Left ventricle myocardium inferior (tissue), 1 donor: ENCODE results near the gene CERS4. TPM values are rescaled to one million over a fixed set of nuclear protein-coding genes. Genes with fewer than 3 reads are reported as not detected.

ENCODE experiments used
- DNase-seq: peaks from one replicate; pipeline ENCODE4 v3.0.0-alpha.2; 2020
- H3K27ac ChIP-seq: fragments of 200-600 bp; replicated peaks from 2 replicates; pipeline ENCODE4 v1.8.0; 2021
- H3K27me3 ChIP-seq: fragments of 200-600 bp; 2 replicates; pipeline ENCODE4 v1.8.0; 2021; ENCODE audit warnings: low read depth
- H3K36me3 ChIP-seq: fragments of 200-600 bp; 2 replicates; pipeline ENCODE4 v1.8.0; 2021
- H3K4me1 ChIP-seq: fragments of 200-600 bp; 2 replicates; pipeline ENCODE4 v1.8.0; 2021
- H3K4me3 ChIP-seq: fragments of 200-600 bp; 2 replicates; pipeline ENCODE4 v1.8.0; 2021; ENCODE audit warnings: mild to moderate bottlenecking, moderate library complexity
- H3K9me3 ChIP-seq: fragments of 200-600 bp; replicated peaks from 2 replicates; pipeline ENCODE4 v1.8.0; 2021
- intact Hi-C: fragments of 100-400 bp; cut with micrococcal nuclease; formaldehyde crosslinking; loops from one replicate; pipeline ENCODE4 v1.11.0; 2022
- total RNA-seq: library from RNA; stranded (reverse); fragmentation: NEBNext Ultra II Directional; extraction: Animal tissue kit (Norgen Biotek cat#: 25700); gene quantifications from one replicate; pipeline ENCODE4 v1.2.1, GENCODE V29; 2021
- TF ChIP-seq, protein P1 (sequence below): fragments of 200-600 bp; IDR thresholded peaks from 2 replicates; pipeline ENCODE4 v1.8.0; 2021; ENCODE audit warnings: antibody characterized with exemption, mild to moderate bottlenecking, borderline replicate concordance
- donor health status: DM: no; HTN: yes; CAD: no; lungs with severe emphysema.

Gene CERS4
- total RNA-seq, 1 donor from 2014 or later = 16.5 TPM

DNA sequence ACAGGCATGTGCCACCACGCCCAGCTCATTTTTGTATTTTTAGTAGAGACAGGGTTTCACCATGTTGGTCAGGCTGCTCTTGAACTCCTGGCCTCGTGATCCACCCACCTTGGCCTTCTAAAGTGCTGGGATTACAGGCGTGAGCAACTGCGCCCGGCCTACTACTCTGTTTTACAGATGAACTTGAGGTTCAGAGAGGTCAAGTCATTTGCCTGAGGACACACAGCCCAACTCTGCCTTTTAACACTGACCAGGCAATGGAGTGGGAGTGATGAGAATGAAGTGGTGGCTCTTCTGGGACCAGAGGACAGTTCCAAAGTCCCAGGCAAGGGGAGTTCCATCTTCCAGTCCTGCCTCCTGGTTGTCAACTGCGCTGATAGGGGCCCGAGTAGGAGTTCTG lies 41.4 kb downstream of the CERS4 start:
- no peak for DNase-seq
- Histone ChIP-seq H3K4me3 (no peak overlapping the region), H3K27me3 (no peaks in the 10 kb centered on the region), H3K36me3 (peaks cover 12% of the 10 kb centered on the region), H3K27ac (peak overlapping the region; percentile 78), H3K4me1 (peaks cover 25% of the 10 kb centered on the region), H3K9me3 (no peaks in the 10 kb centered on the region)
- intact Hi-C loops = no loop called here
- TF ChIP-seq, protein P1, sequence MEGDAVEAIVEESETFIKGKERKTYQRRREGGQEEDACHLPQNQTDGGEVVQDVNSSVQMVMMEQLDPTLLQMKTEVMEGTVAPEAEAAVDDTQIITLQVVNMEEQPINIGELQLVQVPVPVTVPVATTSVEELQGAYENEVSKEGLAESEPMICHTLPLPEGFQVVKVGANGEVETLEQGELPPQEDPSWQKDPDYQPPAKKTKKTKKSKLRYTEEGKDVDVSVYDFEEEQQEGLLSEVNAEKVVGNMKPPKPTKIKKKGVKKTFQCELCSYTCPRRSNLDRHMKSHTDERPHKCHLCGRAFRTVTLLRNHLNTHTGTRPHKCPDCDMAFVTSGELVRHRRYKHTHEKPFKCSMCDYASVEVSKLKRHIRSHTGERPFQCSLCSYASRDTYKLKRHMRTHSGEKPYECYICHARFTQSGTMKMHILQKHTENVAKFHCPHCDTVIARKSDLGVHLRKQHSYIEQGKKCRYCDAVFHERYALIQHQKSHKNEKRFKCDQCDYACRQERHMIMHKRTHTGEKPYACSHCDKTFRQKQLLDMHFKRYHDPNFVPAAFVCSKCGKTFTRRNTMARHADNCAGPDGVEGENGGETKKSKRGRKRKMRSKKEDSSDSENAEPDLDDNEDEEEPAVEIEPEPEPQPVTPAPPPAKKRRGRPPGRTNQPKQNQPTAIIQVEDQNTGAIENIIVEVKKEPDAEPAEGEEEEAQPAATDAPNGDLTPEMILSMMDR = no peak

DNA sequence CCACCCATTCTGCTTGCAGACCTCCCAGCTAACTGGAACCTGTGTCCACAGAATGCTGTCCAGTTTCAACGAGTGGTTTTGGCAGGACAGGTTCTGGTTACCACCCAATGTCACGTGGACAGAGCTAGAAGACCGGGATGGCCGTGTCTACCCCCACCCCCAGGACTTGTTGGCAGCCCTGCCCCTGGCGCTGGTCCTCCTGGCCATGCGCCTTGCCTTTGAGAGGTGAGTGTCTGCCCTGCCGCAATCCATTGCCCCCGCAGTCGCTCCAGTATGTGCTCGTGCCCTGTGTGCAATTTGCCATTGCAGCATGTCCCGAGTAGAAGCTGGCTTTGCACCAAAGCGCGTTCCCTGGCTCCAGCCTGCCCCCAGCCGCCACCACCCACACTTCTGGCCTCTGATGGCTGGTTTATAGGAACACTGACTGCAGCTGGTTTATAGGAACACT lies 41.9 kb downstream of the CERS4 start:
- Histone ChIP-seq H3K27me3 (no peaks in the 10 kb centered on the region), H3K36me3 (peaks cover 16% of the 10 kb centered on the region), H3K27ac (peak overlapping the region; percentile 78), H3K4me3 (no peak overlapping the region), H3K4me1 (peaks cover 25% of the 10 kb centered on the region), H3K9me3 (no peaks in the 10 kb centered on the region)
- TF ChIP-seq, protein P1 = peak; percentile 45
- peak; percentile 89 for DNase-seq
- intact Hi-C loops = no loop called here

DNA sequence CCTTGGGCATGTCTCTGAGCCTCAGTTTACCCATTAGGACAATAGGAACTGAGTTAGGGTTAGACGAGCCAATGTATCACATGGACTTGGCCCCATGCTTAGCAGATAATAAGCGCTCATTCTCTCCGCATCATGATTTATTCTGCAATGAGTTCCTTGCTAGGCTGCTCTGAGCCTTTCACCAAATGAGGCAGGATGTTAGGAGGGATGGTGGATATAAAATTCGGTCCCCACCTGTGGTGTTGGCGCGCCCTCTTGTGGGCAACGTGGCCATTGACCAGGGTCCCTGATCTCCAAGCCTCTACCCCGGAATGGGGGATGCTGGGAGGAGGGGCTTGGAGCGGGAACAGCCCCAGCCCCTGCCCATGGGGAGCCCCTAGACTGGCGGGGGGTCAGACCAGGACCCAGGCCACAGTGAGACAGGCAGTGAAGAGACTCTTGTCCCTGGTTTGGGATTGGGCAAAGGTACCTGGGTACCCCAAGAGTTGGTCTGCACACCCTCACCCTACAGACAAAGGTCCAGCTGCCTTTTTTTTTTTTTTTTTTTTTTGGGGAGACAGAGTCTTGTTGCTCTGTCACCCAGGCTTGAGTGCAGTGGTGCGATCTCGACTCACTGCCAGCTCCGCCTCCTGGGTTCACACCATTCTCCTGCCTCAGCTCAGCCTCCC lies 43.9 kb downstream of the CERS4 start:
- no peaks in the 10 kb centered on the region for H3K27me3 ChIP-seq
- TF ChIP-seq, protein P1 = peak; percentile 97
- H3K4me1 ChIP-seq = peaks cover 25% of the 10 kb centered on the region
- H3K27ac ChIP-seq = no peak overlapping the region
- intact Hi-C loops = loop anchor here (2.0 kb wide), 1 partner anchor 96 kb away; no protein-coding TSS in a partner anchor
- H3K36me3 ChIP-seq = peaks cover 35% of the 10 kb centered on the region
- H3K9me3 ChIP-seq = no peaks in the 10 kb centered on the region
- no peak overlapping the region for H3K4me3 ChIP-seq
- DNase-seq = peak; percentile 85

DNA sequence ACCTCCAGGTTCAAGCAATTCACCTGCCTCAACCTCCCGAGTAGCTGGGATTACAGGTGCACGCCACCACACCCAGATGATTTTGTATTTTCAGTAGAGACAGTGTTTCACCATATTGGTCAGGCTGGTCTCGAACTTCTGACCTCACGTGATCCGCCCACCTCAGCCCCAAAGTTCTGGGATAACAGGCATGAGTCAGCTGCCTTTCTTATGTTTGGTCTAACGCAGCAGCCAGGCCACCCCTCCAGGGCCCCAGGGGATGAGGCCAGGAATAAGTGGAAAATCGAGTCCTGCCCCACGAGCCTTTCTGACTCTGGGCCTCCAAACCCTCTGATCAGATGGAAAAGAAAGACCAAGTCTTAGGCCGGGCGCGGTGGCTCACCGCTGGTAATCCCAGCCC lies 44.5 kb downstream of the CERS4 start:
- Histone ChIP-seq H3K4me1 (peaks cover 25% of the 10 kb centered on the region), H3K27me3 (no peaks in the 10 kb centered on the region), H3K36me3 (peaks cover 42% of the 10 kb centered on the region), H3K4me3 (no peak overlapping the region), H3K9me3 (no peaks in the 10 kb centered on the region), H3K27ac (no peak overlapping the region)
- TF ChIP-seq, protein P1 = no peak
- DNase-seq = no peak
- intact Hi-C loops = loop anchor here (2.0 kb wide), 1 partner anchor 97 kb away; no protein-coding TSS in a partner anchor

DNA sequence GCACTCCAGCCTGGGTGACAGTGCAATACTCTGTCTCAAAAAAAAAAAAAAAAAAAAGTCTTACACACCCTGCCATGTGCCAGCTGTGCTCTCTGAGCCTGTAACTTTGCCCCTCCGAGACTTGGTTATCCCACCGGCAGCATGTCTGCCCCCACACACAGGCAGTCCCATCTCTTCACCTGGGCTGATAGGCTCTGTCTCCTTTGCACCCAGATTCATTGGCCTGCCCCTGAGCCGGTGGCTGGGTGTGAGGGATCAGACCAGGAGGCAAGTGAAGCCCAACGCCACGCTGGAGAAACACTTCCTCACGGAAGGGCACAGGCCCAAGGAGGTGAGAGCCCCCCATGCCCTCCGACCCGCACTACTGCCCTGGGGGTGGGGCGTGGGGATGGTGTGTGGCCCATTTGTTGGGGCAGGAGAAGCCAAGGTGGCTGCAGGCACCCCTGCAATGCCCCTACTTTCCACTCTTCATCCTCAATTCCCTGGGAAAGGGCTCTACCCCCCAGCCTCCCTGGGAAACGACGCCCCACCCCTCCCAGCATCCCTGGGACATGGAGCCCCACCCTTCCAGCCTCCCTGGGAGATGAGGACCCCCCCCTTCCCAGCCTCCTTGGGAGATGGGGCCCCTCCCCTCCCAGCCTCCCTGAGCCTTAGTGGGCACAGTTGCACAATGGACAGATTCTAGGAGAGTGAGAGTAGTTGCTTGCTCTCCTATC lies 45.3 kb downstream of the CERS4 start:
- TF ChIP-seq, protein P1 = no peak
- H3K9me3 ChIP-seq = no peaks in the 10 kb centered on the region
- H3K27ac ChIP-seq = no peak overlapping the region
- intact Hi-C loops = no loop called here
- DNase-seq = no peak
- H3K4me3 ChIP-seq = no peak overlapping the region
- H3K27me3 ChIP-seq = no peaks in the 10 kb centered on the region
- peaks cover 45% of the 10 kb centered on the region for H3K36me3 ChIP-seq
- H3K4me1 ChIP-seq = peaks cover 25% of the 10 kb centered on the region
